Measurements from ENCODE around the gene MYO1E.

Gene MYO1E

GRCh38 chr15:59159210-59159609 is 213.5 kb downstream of the MYO1E start:
- TF ChIP-seq CTCF (IDR thresholded peaks at IDR 0.05; ENCODE audit: borderline replicate concordance, insufficient read depth, low read depth, low read length), result no peak
- no peak overlapping the region for H3K4me3 ChIP-seq (ENCODE audit: low read depth, low read length)

- H3K4me3 ChIP-seq (ENCODE audit: low read depth, low read length), result no peak overlapping the region
- TF ChIP-seq CTCF (IDR thresholded peaks at IDR 0.05; ENCODE audit: borderline replicate concordance, insufficient read depth, low read depth, low read length), result no peak
Measured at GRCh38 chr15:59158701-59159034, 214.0 kb downstream of the MYO1E start.

- no peak for TF ChIP-seq CTCF (IDR thresholded peaks at IDR 0.05; ENCODE audit: borderline replicate concordance, insufficient read depth, low read depth, low read length)
- H3K4me3 ChIP-seq (ENCODE audit: low read depth, low read length), result no peak overlapping the region
Measured at GRCh38 chr15:59157840-59158700, 214.6 kb downstream of the MYO1E start.

GRCh38 chr15:59157396-59157795 is 215.3 kb downstream of the MYO1E start:
- TF ChIP-seq CTCF (IDR thresholded peaks at IDR 0.05; ENCODE audit: borderline replicate concordance, insufficient read depth, low read depth, low read length), result no peak
- H3K4me3 ChIP-seq (ENCODE audit: low read depth, low read length), result no peak overlapping the region

- TF ChIP-seq CTCF (IDR thresholded peaks at IDR 0.05; ENCODE audit: borderline replicate concordance, insufficient read depth, low read depth, low read length), result no peak
- no peak overlapping the region for H3K4me3 ChIP-seq (ENCODE audit: low read depth, low read length)
Measured at GRCh38 chr15:59155431-59155830, 217.2 kb downstream of the MYO1E start.

- no peak for TF ChIP-seq CTCF (IDR thresholded peaks at IDR 0.05; ENCODE audit: borderline replicate concordance, insufficient read depth, low read depth, low read length)
Measured at GRCh38 chr15:59154243-59154642, 218.4 kb downstream of the MYO1E start.

GRCh38 chr15:59153466-59153865 is 219.2 kb downstream of the MYO1E start:
- no peak for TF ChIP-seq CTCF (IDR thresholded peaks at IDR 0.05; ENCODE audit: borderline replicate concordance, insufficient read depth, low read depth, low read length)

More at GRCh38 chr15:59154243-59154642, 218.4 kb downstream of the MYO1E start:
- H3K4me3 ChIP-seq (ENCODE audit: low read depth, low read length), result no peak overlapping the region

More at GRCh38 chr15:59153466-59153865, 219.2 kb downstream of the MYO1E start:
- H3K4me3 ChIP-seq (ENCODE audit: low read depth, low read length), result no peak overlapping the region

Data from GM12875 (cell line).